ENCODE data around the gene VSTM2L. TPM values are rescaled to one million over a fixed set of nuclear protein-coding genes. Genes with fewer than 3 reads are reported as not detected.

Gene VSTM2L
- total and polyA plus RNA-seq, 2 of the 13 experiments (the other 11 are each of a cell fraction or from before 2014, with no cell fraction given), result not detected

- CTCF ChIA-PET (ENCODE audit: low intra/inter-chr PET ratio, low total read pairs), result no interaction called here
- Histone ChIP-seq H4K20me1 (ENCODE audit: insufficient read depth, low read length) (no peaks in the 10 kb centered on the region), H2AFZ (ENCODE audit: low read length) (no peak overlapping the region), H3K9ac (ENCODE audit: insufficient read depth, low read depth, low read length) (no peak overlapping the region), H3K27me3 (ENCODE audit: control insufficient read depth in 1 of 2, insufficient read depth in 2 of 2, low read length in 2 of 2) (no peaks in the 10 kb centered on the region), H3K4me3 (replicated peaks in 1 of 3; ENCODE audit: insufficient read depth in 1 of 3, low read depth in 2 of 3, low read length in 3 of 3) (no peak overlapping the region), H3K79me2 (ENCODE audit: insufficient read depth, low read length) (no peaks in the 10 kb centered on the region), H3K9me3 (ENCODE audit: low read length) (no peaks in the 10 kb centered on the region), H3K4me2 (ENCODE audit: low read depth, low read length) (no peak overlapping the region), H3K27ac (ENCODE audit: extremely low read length, insufficient read depth, low read length) (no peak overlapping the region), H3K36me3 (replicated peaks in 1 of 2; ENCODE audit: control insufficient read depth in 1 of 2, insufficient read depth in 2 of 2, low read length in 2 of 2) (peaks cover 18 to 37% of the 10 kb centered on the region in 2 experiments), H3K4me1 (ENCODE audit: insufficient read depth, low read length) (peaks cover 13% of the 10 kb centered on the region)
- POLR2A ChIA-PET, result no interaction called here
- intact Hi-C loops (cut with micrococcal nuclease; ENCODE audit: unreplicated experiment), result no loop called here
- FAIRE-seq (no peak), ATAC-seq (no peak), DNase-seq (ENCODE audit: low spot score) (no peak)
- in situ Hi-C loops (cut with HindIII; ENCODE audit: extremely low pct_ligation_motif_present, low pct_unique_long_range_greater_than_20kb), result no loop called here
- BruUV-seq (replicated peaks), result no TSS peak
- 92% methylated on average over 11 of the region's 11 CpGs for WGBS (ENCODE audit: low lambda C conversion rate)
- TF ChIP-seq LBX2 (CRISPR knock-in tag; IDR thresholded peaks at IDR 0.05; ENCODE audit: borderline replicate concordance), result no peak
- TF ChIP-seq RXRB (CRISPR knock-in tag; IDR thresholded peaks at IDR 0.05; ENCODE audit: borderline replicate concordance), result no peak
- TF ChIP-seq FOSL2 (CRISPR knock-in tag; IDR thresholded peaks at IDR 0.05), result no peak
- TF ChIP-seq GABPB1 (CRISPR knock-in tag; IDR thresholded peaks at IDR 0.05), result no peak
- TF ChIP-seq MIER2 (CRISPR knock-in tag; IDR thresholded peaks at IDR 0.05), result no peak
- TF ChIP-seq RXRA (CRISPR knock-in tag; IDR thresholded peaks at IDR 0.05), result no peak
- no peak for TF ChIP-seq ZNF232 (CRISPR knock-in tag; IDR thresholded peaks at IDR 0.05; ENCODE audit: borderline replicate concordance)
- no peak for TF ChIP-seq ZNF891 (CRISPR knock-in tag; IDR thresholded peaks at IDR 0.05)
- TF ChIP-seq POLR2A (IDR thresholded peaks at IDR 0.05; ENCODE audit: insufficient read depth in 1 of 2, low read depth in 2 of 2, low read length in 2 of 2), result no peak
- TF ChIP-seq ZNF709 (CRISPR knock-in tag; IDR thresholded peaks at IDR 0.05), result no peak
- no peak for TF ChIP-seq IKZF1 (IDR thresholded peaks at IDR 0.05)
Measured at GRCh38 chr20:37873884-37874283, 29.0 kb upstream of the VSTM2L start.

All from HepG2 (cell line).